ENCODE results near the gene SNORC. TPM values are rescaled to one million over a fixed set of nuclear protein-coding genes. Genes with fewer than 3 reads are reported as not detected.

The SNORC gene
- total and polyA plus RNA-seq, 2 of the 13 experiments (the other 11 are each of a cell fraction or from before 2014, with no cell fraction given) = 59.1 to 86.1 TPM

DNA sequence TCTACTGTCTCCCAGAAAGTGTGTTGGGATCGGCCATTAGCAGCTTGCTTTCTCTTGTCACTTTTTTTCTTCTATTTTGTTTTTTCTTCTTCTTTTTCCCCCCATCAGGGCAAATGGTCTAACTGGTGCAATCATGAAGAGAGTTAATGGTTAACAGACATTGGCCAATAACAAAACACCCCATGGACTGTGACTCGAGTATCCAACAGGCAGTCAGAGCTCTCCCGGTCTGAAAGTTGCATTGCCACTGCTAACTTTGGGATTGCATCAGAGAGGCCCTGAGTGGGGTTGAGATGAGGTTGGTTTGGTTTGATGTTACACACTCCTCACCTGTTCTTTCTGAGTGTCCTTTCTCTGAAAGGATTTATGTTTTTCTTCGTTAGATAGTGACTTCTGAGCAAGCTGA is 12.9 kb upstream of the SNORC start (continued):
- TF ChIP-seq, protein P1, sequence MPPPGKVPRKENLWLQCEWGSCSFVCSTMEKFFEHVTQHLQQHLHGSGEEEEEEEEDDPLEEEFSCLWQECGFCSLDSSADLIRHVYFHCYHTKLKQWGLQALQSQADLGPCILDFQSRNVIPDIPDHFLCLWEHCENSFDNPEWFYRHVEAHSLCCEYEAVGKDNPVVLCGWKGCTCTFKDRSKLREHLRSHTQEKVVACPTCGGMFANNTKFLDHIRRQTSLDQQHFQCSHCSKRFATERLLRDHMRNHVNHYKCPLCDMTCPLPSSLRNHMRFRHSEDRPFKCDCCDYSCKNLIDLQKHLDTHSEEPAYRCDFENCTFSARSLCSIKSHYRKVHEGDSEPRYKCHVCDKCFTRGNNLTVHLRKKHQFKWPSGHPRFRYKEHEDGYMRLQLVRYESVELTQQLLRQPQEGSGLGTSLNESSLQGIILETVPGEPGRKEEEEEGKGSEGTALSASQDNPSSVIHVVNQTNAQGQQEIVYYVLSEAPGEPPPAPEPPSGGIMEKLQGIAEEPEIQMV (CRISPR knock-in tag; IDR thresholded peaks at IDR 0.05; ENCODE audit: low read depth) = no peak
- TF ChIP-seq ZNF101 (CRISPR knock-in tag; IDR thresholded peaks at IDR 0.05; ENCODE audit: borderline replicate concordance, low read depth) = no peak
- TF ChIP-seq ATF7-NPFF (CRISPR knock-in tag; IDR thresholded peaks at IDR 0.05; ENCODE audit: low read depth) = no peak
- no peak for TF ChIP-seq TMF1 (CRISPR knock-in tag; IDR thresholded peaks at IDR 0.05; ENCODE audit: low read depth)
- no peak for TF ChIP-seq ZNF282 (IDR thresholded peaks at IDR 0.05; ENCODE audit: partially characterized antibody)
- TF ChIP-seq EZH2 (conservative IDR thresholded peaks at IDR 0.05; ENCODE audit: low read depth, low read length) = no peak
- TF ChIP-seq, protein P2, sequence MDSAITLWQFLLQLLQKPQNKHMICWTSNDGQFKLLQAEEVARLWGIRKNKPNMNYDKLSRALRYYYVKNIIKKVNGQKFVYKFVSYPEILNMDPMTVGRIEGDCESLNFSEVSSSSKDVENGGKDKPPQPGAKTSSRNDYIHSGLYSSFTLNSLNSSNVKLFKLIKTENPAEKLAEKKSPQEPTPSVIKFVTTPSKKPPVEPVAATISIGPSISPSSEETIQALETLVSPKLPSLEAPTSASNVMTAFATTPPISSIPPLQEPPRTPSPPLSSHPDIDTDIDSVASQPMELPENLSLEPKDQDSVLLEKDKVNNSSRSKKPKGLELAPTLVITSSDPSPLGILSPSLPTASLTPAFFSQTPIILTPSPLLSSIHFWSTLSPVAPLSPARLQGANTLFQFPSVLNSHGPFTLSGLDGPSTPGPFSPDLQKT (CRISPR knock-in tag; IDR thresholded peaks at IDR 0.05; ENCODE audit: borderline replicate concordance) = no peak
- TF ChIP-seq, protein P3, sequence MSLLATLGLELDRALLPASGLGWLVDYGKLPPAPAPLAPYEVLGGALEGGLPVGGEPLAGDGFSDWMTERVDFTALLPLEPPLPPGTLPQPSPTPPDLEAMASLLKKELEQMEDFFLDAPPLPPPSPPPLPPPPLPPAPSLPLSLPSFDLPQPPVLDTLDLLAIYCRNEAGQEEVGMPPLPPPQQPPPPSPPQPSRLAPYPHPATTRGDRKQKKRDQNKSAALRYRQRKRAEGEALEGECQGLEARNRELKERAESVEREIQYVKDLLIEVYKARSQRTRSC (CRISPR knock-in tag; IDR thresholded peaks at IDR 0.05; ENCODE audit: low read depth) = no peak
- no peak for TF ChIP-seq ZNF235 (CRISPR knock-in tag; IDR thresholded peaks at IDR 0.05; ENCODE audit: borderline replicate concordance)
- no peak for TF ChIP-seq MAF1 (CRISPR knock-in tag; IDR thresholded peaks at IDR 0.05; ENCODE audit: borderline replicate concordance)
- no peak for TF ChIP-seq ZBTB8A (CRISPR knock-in tag; IDR thresholded peaks at IDR 0.05; ENCODE audit: borderline replicate concordance, low read depth)
- TF ChIP-seq, protein P4, sequence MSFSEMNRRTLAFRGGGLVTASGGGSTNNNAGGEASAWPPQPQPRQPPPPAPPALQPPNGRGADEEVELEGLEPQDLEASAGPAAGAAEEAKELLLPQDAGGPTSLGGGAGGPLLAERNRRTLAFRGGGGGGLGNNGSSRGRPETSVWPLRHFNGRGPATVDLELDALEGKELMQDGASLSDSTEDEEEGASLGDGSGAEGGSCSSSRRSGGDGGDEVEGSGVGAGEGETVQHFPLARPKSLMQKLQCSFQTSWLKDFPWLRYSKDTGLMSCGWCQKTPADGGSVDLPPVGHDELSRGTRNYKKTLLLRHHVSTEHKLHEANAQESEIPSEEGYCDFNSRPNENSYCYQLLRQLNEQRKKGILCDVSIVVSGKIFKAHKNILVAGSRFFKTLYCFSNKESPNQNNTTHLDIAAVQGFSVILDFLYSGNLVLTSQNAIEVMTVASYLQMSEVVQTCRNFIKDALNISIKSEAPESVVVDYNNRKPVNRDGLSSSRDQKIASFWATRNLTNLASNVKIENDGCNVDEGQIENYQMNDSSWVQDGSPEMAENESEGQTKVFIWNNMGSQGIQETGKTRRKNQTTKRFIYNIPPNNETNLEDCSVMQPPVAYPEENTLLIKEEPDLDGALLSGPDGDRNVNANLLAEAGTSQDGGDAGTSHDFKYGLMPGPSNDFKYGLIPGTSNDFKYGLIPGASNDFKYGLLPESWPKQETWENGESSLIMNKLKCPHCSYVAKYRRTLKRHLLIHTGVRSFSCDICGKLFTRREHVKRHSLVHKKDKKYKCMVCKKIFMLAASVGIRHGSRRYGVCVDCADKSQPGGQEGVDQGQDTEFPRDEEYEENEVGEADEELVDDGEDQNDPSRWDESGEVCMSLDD (CRISPR knock-in tag; IDR thresholded peaks at IDR 0.05; ENCODE audit: borderline replicate concordance) = no peak
- TF ChIP-seq, protein P5, sequence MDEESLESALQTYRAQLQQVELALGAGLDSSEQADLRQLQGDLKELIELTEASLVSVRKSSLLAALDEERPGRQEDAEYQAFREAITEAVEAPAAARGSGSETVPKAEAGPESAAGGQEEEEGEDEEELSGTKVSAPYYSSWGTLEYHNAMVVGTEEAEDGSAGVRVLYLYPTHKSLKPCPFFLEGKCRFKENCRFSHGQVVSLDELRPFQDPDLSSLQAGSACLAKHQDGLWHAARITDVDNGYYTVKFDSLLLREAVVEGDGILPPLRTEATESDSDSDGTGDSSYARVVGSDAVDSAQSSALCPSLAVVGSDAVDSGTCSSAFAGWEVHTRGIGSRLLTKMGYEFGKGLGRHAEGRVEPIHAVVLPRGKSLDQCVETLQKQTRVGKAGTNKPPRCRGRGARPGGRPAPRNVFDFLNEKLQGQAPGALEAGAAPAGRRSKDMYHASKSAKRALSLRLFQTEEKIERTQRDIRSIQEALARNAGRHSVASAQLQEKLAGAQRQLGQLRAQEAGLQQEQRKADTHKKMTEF (CRISPR knock-in tag; IDR thresholded peaks at IDR 0.05) = peak; percentile 73
- TF ChIP-seq ZNF3 (CRISPR knock-in tag; IDR thresholded peaks at IDR 0.05) = peak; percentile 48; the same call in 1 of the 2 replicates
- TF ChIP-seq ZNF674 (CRISPR knock-in tag; IDR thresholded peaks at IDR 0.05; ENCODE audit: low read depth) = no peak
- TF ChIP-seq KLF15 (CRISPR knock-in tag; IDR thresholded peaks at IDR 0.05; ENCODE audit: borderline replicate concordance) = no peak
- TF ChIP-seq SUZ12 (IDR thresholded peaks at IDR 0.05; ENCODE audit: low read depth, low read length) = no peak
- TF ChIP-seq NAIF1 (CRISPR knock-in tag; IDR thresholded peaks at IDR 0.05; ENCODE audit: borderline replicate concordance) = no peak
- no peak; the same call in 1 of the 2 replicates for TF ChIP-seq ZKSCAN5 (CRISPR knock-in tag; IDR thresholded peaks at IDR 0.05)
- TF ChIP-seq TSC22D2 (CRISPR knock-in tag; IDR thresholded peaks at IDR 0.05; ENCODE audit: borderline replicate concordance) = 0 out of 2 replicates have a peak, but pooled peaks have one; percentile 36
- TF ChIP-seq, protein P6, sequence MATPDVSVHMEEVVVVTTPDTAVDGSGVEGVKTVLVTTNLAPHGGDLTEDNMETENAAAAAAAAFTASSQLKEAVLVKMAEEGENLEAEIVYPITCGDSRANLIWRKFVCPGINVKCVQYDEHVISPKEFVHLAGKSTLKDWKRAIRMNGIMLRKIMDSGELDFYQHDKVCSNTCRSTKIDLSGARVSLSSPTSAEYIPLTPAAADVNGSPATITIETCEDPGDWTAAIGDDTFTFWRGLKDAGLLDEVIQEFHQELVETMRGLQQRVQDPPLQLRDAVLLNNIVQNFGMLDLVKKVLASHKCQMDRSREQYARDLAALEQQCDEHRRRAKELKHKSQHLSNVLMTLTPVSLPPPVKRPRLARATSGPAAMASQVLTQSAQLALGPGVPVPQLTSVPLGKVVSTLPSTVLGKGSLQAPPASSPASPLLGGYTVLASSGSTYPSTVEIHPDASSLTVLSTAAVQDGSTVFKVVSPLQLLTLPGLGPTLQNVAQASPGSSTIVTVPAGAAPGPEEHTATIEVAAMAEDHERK (CRISPR knock-in tag; IDR thresholded peaks at IDR 0.05; ENCODE audit: low read depth) = 0 out of 2 replicates have a peak, but pooled peaks have one; percentile 42
